Type B pancreatic cell (in vitro differentiated cells): ENCODE data around the gene CHMP4B. TPM values are rescaled to one million over a fixed set of nuclear protein-coding genes. Genes with fewer than 3 reads are reported as not detected.
"Not testable (repeated sequence)": the region's sequence is repeated elsewhere in the genome, so short reads cannot be mapped to it uniquely, and the experiment has no call there.

Source experiments
- DNase-seq: peaks from one replicate; pipeline ENCODE4 v3.0.0; 2021; ENCODE audit warnings: mixed read lengths; ENCODE audit not compliant: unreplicated experiment; ENCODE audit errors: extremely low spot score
- H3K27ac Mint-ChIP-seq: 2 replicates; pipeline ENCODE4 v1.8.0; 2021; ENCODE audit warnings: mild to moderate bottlenecking, mixed read lengths
- H3K27me3 Mint-ChIP-seq: 2 replicates; pipeline ENCODE4 v1.8.0; 2021; ENCODE audit warnings: mixed read lengths
- H3K36me3 Mint-ChIP-seq: 2 replicates; pipeline ENCODE4 v1.8.0; 2021; ENCODE audit warnings: mixed read lengths
- H3K4me1 Mint-ChIP-seq: one replicate; pipeline ENCODE4 v1.8.0; 2021; ENCODE audit warnings: mixed read lengths; ENCODE audit not compliant: unreplicated experiment
- H3K4me3 Mint-ChIP-seq: 2 replicates; pipeline ENCODE4 v1.8.0; 2021; ENCODE audit warnings: mild to moderate bottlenecking, mixed read lengths
- H3K9me3 Mint-ChIP-seq: 2 replicates; pipeline ENCODE4 v1.8.0; 2021; ENCODE audit warnings: mixed read lengths
- total RNA-seq: library from RNA; stranded (reverse); gene quantifications from 2 replicates; pipeline ENCODE4 v1.2.1, GENCODE V29; 2021; ENCODE audit warnings: low replicate concordance
- TF ChIP-seq, protein P1 (sequence below): fragments of 200-600 bp; sonication (generic); conservative IDR thresholded peaks from 2 replicates; pipeline ENCODE4 v1.5.0; 2021; ENCODE audit warnings: antibody characterized with exemption, mild to moderate bottlenecking

The CHMP4B gene
- total RNA-seq, 1 donor from 2014 or later = 111 TPM

DNA sequence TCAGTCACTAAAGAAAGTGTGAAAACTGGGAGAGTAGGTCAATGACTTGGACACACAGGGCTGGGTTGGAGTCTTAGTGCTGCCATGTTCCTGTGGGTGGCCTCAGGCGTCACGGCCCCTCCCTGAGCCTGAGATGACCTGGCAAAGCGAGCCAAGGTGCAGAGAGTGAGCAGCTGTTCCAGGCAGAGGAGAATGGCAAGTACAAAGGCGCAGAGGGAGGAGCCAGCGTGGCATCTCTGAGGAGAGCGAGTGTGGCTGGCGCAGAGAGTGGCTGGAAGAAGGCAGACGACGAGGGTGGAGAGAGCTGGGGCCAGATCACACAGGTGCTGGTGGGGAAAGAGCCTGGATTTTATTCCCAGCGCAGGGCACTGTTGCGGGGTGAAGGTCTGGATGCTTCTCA lies 20.6 kb upstream of the CHMP4B start:
- peaks cover 7% of the 10 kb centered on the region for H3K36me3 Mint-ChIP-seq
- DNase-seq = no peak
- no peaks in the 10 kb centered on the region for H3K9me3 Mint-ChIP-seq
- no peak overlapping the region for H3K4me3 Mint-ChIP-seq
- peak overlapping the region; percentile 91 for H3K27ac Mint-ChIP-seq
- peaks cover 21% of the 10 kb centered on the region for H3K4me1 Mint-ChIP-seq
- TF ChIP-seq, protein P1, sequence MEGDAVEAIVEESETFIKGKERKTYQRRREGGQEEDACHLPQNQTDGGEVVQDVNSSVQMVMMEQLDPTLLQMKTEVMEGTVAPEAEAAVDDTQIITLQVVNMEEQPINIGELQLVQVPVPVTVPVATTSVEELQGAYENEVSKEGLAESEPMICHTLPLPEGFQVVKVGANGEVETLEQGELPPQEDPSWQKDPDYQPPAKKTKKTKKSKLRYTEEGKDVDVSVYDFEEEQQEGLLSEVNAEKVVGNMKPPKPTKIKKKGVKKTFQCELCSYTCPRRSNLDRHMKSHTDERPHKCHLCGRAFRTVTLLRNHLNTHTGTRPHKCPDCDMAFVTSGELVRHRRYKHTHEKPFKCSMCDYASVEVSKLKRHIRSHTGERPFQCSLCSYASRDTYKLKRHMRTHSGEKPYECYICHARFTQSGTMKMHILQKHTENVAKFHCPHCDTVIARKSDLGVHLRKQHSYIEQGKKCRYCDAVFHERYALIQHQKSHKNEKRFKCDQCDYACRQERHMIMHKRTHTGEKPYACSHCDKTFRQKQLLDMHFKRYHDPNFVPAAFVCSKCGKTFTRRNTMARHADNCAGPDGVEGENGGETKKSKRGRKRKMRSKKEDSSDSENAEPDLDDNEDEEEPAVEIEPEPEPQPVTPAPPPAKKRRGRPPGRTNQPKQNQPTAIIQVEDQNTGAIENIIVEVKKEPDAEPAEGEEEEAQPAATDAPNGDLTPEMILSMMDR = no peak
- no peaks in the 10 kb centered on the region for H3K27me3 Mint-ChIP-seq

DNA sequence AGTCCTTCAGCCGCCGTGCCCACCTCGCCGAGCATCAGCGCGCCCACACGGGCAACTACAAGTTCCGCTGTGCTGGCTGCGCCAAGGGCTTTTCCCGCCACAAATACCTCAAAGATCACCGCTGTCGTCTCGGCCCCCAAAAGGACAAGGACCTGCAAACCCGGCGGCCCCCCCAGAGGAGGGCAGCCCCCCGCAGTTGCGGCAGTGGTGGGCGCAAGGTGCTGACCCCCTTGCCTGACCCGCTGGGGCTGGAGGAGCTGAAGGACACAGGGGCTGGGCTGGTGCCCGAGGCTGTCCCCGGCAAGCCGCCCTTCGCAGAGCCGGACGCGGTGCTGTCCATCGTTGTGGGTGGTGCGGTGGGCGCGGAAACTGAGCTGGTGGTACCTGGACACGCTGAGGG lies 20.1 kb upstream of the CHMP4B start:
- H3K9me3 Mint-ChIP-seq = no peaks in the 10 kb centered on the region
- H3K27ac Mint-ChIP-seq = no peak overlapping the region
- no peak overlapping the region for H3K4me3 Mint-ChIP-seq
- peaks cover 7% of the 10 kb centered on the region for H3K36me3 Mint-ChIP-seq
- DNase-seq = no peak
- TF ChIP-seq, protein P1 = no peak
- no peaks in the 10 kb centered on the region for H3K27me3 Mint-ChIP-seq
- peaks cover 21% of the 10 kb centered on the region for H3K4me1 Mint-ChIP-seq

GRCh38 chr20:33791540-33791939 lies 19.6 kb upstream of the CHMP4B start:
- peaks cover 26% of the 10 kb centered on the region for H3K4me1 Mint-ChIP-seq
- no peak for DNase-seq
- H3K27ac Mint-ChIP-seq = no peak overlapping the region
- TF ChIP-seq, protein P1 = no peak
- H3K36me3 Mint-ChIP-seq = peaks cover 7% of the 10 kb centered on the region
- H3K9me3 Mint-ChIP-seq = no peaks in the 10 kb centered on the region
- no peaks in the 10 kb centered on the region for H3K27me3 Mint-ChIP-seq
- H3K4me3 Mint-ChIP-seq = no peak overlapping the region

- Mint-ChIP-seq H3K36me3 (peaks cover 7% of the 10 kb centered on the region), H3K9me3 (peaks cover 3% of the 10 kb centered on the region), H3K27me3 (no peaks in the 10 kb centered on the region), H3K4me1 (peaks cover 27% of the 10 kb centered on the region), H3K4me3 (no peak overlapping the region), H3K27ac (no peak overlapping the region)
- DNase-seq = peak; percentile 81
- TF ChIP-seq, protein P1 = peak; percentile 98
Observed at GRCh38 chr20:33791959-33792597, 19.1 kb upstream of the CHMP4B start.

DNA sequence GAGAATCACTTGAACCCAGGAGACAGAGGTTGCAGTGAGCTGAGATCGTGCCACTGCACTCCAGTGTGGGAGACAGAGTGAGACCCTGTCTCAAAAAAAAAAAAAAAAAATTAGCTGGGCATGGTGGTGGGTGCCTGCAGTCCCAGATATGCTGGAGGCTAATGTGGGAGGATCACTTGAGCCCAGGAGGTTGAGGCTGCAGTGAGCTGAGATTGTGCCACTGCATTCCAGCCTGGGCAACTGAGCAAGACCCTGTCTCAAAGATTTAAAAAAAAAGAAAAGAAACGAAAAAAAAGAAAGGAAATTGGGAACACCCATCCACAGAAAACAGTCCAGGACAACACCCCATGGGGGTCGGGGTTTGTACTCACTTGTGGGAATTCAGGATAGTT lies 18.6 kb upstream of the CHMP4B start:
- H3K4me1 Mint-ChIP-seq = peaks cover 25% of the 10 kb centered on the region
- H3K9me3 Mint-ChIP-seq, H3K36me3 Mint-ChIP-seq, DNase-seq, H3K4me3 Mint-ChIP-seq, H3K27me3 Mint-ChIP-seq, H3K27ac Mint-ChIP-seq: not testable (repeated sequence)

- peak overlapping the region; percentile 79 for H3K27ac Mint-ChIP-seq
Observed at GRCh38 chr20:33793011-33793931, 17.9 kb upstream of the CHMP4B start.

More at GRCh38 chr20:33793011-33793931, 17.9 kb upstream of the CHMP4B start:
- Mint-ChIP-seq H3K36me3 (peaks cover 7% of the 10 kb centered on the region), H3K27me3 (no peaks in the 10 kb centered on the region), H3K9me3 (peaks cover 5% of the 10 kb centered on the region), H3K4me3 (no peak overlapping the region), H3K4me1 (peaks cover 25% of the 10 kb centered on the region)
- DNase-seq = no peak
- TF ChIP-seq, protein P1 = no peak
